Jurkat, Clone E6-1 (cell line): Measurements from ENCODE around the gene SLBP.
"Not testable (repeated sequence)": the region's sequence is repeated elsewhere in the genome, so short reads cannot be mapped to it uniquely, and the experiment has no call there.

Experiments
- DNase-seq: peaks from one replicate; pipeline ENCODE4 v3.0.0-alpha.2; 2011; ENCODE audit warnings: low read depth, low spot score
- H3K4me3 ChIP-seq: 2 replicates; pipeline ENCODE4 v1.5.1; 2011; ENCODE audit warnings: mild to moderate bottlenecking, low read length, control low read depth, moderate library complexity

Gene SLBP

GRCh38 chr4:1716065-1716945 is 4.2 kb upstream of the SLBP start:
- H3K4me3 ChIP-seq = no peak overlapping the region
- DNase-seq = no peak

DNA sequence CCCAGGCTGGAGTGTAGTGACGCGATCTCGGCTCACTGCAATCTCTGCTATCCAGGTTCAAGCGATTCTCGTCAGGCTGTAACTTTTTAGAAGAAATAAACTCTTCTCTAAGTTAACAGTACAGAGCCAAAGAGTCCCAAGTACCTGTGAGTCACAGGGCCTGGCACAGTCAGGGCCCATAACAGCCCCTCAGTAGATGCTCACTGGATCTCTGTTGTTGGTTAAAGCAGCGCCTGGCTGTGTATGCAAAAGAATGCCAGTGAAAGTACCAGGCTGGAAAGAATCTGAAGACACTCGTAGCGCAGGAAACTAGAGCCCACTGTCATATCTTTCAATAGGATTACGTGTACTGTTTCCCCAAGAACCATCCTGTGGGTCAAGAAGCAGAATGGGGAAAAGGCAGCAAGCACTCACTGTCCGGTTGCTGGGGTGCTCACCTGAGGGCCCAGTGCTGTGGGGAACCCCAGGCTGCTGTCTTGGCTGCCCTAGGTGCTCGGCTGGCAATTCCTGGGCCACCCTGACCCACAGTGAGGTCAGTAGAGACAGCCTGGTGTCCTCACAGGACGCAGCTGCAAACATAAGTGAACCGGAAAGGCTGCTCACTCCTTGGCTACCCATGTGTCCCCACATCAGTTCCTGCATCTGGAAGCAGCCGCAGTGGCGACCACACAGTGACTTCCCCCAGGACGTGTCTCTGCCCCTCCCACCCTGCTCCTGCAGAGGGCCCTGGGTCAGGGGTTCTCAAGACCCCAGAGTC is 3.1 kb upstream of the SLBP start:
- DNase-seq = no peak
- H3K4me3 ChIP-seq = no peak overlapping the region

DNA sequence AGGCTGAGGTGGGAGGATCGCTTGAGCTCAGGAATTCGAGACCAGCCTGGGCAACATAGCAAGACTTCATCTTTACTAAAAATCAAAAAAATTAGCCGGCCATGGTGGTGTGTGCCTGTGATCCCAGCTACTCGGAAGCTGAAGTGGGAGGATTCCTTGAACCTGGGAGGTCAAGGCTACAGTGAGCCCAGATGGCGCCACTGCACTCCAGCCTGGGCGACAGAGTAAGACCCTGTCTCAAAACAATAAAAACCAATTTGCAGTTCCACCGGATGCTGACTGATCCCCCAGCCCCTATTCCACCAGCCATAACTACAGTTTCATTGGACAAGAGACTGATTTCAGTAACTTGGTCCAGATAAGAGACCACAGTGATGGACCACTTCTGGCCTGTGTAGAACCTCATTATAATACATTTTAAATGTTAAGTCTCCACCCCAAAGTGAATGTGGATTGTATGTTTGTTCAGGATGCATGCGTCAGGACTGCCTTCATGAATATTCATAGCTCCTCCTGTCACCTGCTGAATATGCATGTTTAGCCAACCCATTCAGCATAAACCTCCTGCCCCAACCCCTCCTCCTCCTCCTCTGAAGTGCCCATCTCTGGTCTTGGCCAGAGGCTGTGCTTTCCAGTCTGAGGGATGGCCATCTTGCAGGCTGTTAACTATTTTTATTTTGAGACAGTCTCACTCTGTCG is 2.3 kb upstream of the SLBP start:
- peak overlapping the region; percentile 99; the same call in 1 of the 2 replicates for H3K4me3 ChIP-seq
- no peak for DNase-seq

DNA sequence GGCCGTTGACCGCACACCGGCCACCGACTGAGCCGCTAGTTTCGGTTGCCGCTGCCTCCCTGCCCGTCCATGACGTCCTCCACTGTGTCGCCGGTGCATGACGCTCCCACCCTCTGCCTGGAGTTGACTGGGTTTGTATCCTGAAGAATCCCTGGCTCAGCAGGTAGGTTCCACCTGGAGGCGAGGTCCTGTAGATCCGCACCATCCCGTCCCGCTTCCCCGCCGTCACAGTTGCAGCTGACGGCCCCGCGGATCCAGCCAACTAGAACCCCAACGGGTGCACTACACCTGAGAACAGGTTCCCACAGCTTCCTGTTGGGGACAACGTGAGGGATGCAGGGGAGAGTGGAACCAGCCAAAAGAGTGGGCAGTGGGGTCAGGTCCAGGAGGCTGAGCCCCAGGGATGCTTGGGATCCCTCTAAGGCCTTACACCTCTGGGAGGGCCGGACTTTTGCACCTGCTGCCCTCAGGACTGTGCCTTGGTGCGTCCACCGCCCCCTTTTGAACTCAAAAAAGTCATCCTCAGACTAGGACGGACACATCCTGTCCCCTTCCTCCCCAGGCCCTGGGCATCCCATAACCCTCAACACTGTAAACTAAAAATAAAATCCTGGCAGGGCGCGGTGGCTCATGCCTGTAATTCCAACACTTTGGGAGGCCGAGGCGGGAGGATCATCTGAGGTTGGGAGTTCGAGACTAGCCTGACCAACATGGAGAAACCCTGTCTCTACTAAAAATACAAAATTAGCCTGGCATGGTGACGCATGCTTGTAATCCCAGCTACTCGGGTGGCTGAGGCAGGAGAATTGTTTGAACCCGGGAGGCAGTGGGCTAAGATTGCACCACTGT is 1.1 kb upstream of the SLBP start:
- no peak for DNase-seq
- H3K4me3 ChIP-seq = peak overlapping the region; percentile 99

DNA sequence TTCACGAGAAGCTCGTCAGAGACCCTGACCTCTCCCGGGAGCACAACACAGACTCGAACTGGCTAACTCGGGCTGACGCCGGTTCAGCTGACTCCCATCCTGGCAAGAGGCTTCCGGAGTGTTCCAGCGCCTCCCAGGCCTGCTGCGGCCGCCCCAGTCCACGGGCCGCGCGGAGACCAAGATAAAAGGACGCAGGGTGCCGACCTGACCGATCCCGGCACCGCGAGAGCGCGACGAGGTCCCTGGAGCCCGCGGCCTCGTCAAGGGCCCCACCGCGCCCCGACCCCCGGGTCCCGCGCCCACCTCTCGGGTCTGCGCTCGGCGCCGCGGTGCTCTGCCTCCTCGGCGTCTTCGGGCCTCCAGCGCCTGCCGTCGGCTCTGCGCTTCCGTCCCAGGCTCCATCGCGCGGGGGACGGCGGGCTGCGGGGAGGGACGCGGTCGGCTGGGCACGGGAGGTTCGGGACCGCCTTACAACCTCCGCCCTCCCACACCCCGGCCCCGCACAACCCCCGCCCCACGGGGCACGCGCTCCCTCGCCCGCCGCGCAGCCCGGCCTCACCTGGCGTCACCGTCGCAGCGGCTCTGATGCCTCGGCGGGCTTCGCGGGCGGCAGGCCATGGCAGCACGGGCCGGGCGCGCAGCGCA is 426 bp downstream of the SLBP start:
- no peak for DNase-seq
- H3K4me3 ChIP-seq = peak overlapping the region; percentile 99

DNA sequence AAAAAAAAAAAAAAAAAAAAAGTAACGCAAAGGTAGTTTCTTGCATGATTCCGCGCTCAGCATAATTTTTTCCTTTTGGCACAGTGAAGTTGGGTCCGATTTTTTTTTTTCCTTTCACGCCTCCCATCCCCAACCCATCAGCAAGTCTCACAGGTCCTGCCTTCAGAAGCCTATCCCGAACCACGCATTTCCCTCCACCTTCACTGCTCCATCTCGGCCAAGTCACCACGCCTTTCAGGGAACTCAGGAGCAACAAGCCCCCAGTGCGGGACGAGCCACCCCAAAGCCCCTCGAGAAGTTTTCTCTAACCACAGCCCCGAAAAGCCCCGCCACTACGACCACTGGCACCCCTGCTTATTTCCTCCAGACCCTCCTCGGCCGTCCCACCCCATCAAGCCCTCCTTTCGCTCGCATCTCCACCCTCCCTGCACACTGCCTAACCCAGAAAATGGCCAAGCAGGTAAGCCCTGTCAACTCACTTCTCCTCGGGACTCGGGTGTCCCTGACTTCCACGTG is 1.0 kb downstream of the SLBP start:
- H3K4me3 ChIP-seq = peak overlapping the region; percentile 99
- DNase-seq = no peak

DNA sequence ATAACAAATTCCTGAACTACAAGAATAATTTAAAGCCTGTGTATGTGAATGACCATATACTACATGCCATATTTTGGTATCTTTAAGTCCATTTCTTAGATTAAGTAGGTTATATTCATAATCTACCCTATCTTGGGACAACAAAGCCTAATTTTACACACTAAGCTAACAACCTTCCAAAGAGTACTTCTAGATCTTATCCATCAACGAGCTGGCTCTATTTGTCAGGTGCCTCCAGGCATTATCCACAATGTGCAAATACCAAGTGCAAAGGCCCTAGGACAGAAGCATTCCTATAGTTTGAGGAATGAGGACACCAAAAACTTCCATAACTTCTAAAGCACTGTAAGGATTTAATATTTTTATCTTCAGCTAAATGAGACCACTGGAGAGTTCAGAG is 3.5 kb downstream of the SLBP start:
- no peak for DNase-seq
- no peak overlapping the region for H3K4me3 ChIP-seq

GRCh38 chr4:1706358-1706757 is 5.8 kb downstream of the SLBP start:
- no peak overlapping the region for H3K4me3 ChIP-seq
- DNase-seq = no peak

DNA sequence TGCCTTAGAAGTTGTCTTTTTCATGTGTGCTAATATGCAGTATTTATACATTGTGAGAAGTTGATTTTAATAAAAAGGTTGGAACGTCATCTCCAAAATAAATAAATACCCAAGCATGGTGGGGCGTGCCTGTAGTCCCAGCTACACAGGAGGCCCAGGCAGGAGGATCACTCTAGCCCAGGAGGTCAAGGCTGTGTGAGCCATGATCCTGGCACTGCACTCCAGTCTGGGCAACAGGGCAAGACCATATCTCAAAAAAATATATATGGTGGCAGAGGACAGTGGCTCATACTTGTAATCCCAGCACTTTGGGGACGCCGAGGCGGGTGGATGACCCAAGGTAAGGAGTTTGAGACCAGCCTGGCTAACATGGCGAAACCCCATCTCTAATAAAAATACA is 6.4 kb downstream of the SLBP start:
- H3K4me3 ChIP-seq = no peak overlapping the region
- DNase-seq = no peak

GRCh38 chr4:1703867-1704266 is 8.3 kb downstream of the SLBP start:
- no peak overlapping the region for H3K4me3 ChIP-seq
- DNase-seq = no peak

DNA sequence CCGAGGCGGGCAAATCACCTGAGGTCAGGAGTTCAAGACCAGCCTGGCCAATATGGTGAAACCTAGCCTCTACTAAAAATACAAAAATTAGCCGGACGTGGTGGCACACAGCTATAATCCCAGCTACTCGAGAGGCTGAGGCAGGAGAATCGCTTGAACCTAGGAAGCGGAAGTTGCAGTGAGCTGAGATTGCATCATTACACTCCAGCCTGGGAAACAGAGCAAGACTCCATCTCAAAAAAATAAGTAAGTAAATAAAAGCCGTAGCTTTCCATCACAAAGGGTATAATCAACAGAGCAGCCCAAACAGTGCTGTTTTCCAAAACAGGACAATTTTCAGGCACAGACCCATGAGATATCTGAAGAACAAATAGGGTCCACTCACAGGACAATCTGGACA is 10.4 kb downstream of the SLBP start:
- H3K4me3 ChIP-seq, DNase-seq: not testable (repeated sequence)

- H3K4me3 ChIP-seq = no peak overlapping the region
- no peak for DNase-seq
Measured at GRCh38 chr4:1695913-1696312, 16.2 kb downstream of the SLBP start.

DNA sequence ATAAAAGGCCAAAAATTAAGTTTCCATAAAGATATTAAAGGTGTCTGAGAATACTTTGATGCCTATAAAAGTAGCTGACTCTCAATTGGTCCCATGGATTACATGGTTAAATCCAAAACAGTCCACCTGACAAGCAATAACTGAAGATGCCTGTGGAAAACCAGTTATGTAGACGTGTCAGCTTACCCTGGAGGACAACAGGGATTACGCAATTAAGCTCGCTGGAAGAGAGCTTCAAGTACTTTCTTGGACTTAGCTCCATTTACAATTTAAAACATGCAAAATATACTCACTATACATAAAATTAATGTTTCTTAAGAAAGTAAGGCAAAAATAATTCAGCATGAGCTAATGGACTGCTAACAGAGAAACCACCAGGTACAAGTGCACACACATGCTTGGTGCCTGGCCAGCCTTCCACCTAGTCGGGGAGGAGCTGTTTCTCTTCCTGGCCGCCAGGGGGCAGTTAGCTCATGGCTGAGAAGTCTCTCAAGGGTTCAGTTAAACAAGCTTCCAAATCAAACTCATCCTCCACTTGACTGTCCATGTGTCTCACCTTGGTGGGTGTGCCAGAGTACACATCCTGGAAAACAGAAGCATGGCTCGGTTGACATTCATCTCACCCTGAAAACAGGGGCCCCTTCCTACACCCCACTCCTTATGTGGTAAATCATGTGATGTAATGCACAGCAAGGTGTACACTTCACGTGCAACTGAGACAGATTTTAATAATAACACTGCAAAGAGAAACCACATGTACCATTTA is 18.8 kb downstream of the SLBP start:
- peak; percentile 69 for DNase-seq
- H3K4me3 ChIP-seq = no peak overlapping the region

GRCh38 chr4:1691737-1692373 is 20.3 kb downstream of the SLBP start:
- no peak overlapping the region for H3K4me3 ChIP-seq
- no peak for DNase-seq

- no peak for DNase-seq
- no peak overlapping the region for H3K4me3 ChIP-seq
Measured at GRCh38 chr4:1690698-1691097, 21.4 kb downstream of the SLBP start.

DNA sequence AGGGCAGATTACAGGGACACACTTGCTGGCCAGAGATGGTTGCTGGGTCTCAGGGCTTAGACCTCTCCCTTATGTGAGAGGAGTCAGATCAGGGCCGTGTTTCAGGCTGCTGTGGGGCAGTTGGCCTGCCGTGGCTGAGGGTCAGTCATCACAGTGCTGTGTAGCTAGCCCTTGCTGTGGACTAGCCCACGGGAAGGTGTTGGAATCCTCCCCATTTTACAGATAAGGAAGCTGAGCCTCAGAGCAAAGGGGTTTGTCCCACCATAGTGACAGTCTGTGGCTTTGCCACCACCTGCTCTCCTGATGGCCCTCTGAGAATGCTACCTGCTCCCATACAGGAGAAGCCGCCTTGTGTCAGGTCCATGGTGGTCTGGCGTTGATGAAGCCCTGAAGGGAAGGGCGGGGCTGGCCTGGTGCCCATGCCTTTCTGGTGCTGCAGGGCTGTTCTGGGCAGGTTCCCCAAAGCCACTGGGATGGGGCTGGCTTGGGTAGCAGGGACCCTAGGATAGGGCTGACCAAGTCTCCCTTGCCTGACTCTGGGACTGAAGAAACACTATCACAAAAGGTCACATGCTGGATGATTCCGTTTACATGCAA is 25.6 kb downstream of the SLBP start:
- DNase-seq = no peak
- H3K4me3 ChIP-seq = no peak overlapping the region
